Effector CD4-positive, alpha-beta T cell (primary cell): ENCODE results near the gene CALCOCO1.
"Not testable (repeated sequence)": the region's sequence is repeated elsewhere in the genome, so short reads cannot be mapped to it uniquely, and the experiment has no call there.

Source experiments
- DNase-seq: peaks from one replicate; pipeline ENCODE4 v3.0.0-alpha.2; 2020
- total RNA-seq: gene quantifications from one replicate; lab custom pipeline; 2026; lab: John Stamatoyannopoulos, UW

Gene CALCOCO1, protein sequence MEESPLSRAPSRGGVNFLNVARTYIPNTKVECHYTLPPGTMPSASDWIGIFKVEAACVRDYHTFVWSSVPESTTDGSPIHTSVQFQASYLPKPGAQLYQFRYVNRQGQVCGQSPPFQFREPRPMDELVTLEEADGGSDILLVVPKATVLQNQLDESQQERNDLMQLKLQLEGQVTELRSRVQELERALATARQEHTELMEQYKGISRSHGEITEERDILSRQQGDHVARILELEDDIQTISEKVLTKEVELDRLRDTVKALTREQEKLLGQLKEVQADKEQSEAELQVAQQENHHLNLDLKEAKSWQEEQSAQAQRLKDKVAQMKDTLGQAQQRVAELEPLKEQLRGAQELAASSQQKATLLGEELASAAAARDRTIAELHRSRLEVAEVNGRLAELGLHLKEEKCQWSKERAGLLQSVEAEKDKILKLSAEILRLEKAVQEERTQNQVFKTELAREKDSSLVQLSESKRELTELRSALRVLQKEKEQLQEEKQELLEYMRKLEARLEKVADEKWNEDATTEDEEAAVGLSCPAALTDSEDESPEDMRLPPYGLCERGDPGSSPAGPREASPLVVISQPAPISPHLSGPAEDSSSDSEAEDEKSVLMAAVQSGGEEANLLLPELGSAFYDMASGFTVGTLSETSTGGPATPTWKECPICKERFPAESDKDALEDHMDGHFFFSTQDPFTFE
- 77.9 reads per million, percentile 78 among the genes with 10 or more reads in this experiment for total RNA-seq

DNA sequence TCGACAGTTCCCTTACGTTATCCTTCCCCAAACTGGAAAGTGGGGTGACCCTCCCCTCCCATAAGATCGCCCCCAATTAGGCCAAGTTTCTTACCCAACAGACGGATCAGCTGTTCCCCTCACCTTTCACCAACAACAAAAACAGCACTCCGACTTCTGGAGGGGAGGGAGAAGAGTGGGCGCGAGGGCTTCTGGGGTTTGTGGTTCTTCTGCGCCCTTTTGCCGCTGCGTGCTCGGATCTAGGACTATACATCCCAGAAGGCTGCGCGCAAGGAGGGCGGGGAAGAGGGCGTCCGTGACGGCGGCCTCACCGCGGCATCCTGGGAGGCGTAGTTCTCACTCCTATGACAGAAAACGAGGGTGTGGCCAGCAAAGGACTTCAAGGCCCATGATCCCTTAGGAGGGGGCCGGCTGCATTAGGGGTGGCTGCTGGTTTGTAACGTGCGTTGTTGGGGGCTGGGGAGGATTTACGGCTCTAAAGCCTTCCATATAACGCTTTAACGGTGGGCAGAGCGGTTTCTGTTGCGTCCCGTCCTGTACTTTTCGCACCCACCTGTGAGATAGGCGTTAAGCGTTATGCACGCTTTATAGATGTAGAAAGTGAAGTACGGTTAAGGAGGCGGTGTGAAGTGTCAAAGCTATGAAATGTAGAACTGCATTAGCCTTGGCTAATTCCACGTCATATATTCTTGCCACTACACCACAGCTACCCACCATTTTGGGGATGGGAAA lies at the start of gene CALCOCO1:
Gene CALCOCO1 (minus strand): TSS at position 143 of the 732 bp plus-strand sequence. CDS start 2,210 bp downstream, outside the sequence.
- DNase-seq: peak; percentile 96

DNA sequence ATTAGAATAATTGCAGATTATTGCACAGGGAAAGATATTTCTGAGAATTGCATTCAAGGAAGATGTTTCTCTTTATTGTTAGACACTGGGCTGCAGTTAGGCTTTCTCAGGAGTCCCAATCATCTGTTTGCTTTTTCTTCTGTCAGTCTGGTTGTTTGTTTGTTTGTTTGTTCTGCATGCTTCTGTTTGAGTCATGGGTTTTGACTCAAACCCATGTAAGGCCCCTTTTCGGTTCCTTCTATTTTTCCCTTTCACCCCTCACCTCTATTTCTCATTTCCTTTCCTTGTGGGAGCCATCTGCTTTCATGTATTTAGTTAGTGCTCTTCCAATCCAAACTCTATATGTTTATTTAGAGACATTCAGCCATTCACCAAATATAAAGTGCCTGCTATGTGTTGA lies 49.6 kb upstream of the CALCOCO1 start:
- DNase-seq: no peak

GRCh38 chr12:53775478-53776145 lies 48.4 kb upstream of the CALCOCO1 start:
- no peak for DNase-seq

- DNase-seq: no peak
These were observed 43.0 kb upstream of the CALCOCO1 start for GRCh38 chr12:53770281-53770680.

GRCh38 chr12:53768976-53769375 lies 41.7 kb upstream of the CALCOCO1 start:
- no peak for DNase-seq

- DNase-seq: no peak
These were observed 39.6 kb upstream of the CALCOCO1 start for GRCh38 chr12:53766881-53767280.

DNA sequence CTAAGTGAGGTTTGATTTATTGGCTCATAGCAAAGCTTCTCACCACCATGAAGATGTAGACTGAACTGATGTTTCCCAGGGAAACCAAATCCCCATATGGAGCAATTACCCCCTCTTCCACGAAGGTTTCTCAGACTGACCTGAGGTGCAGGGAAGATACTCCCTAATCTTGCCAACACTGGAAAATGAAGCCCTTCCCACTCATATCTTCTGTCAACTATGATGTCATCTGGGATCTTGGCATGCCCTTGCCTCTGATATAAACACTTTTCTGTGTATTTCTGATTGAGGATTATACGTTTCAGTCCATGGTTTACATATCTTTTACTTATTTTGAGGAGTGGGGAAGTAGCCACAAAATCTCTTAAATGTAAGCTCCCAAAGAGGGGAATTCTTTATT lies 38.6 kb upstream of the CALCOCO1 start:
- DNase-seq: no peak

DNA sequence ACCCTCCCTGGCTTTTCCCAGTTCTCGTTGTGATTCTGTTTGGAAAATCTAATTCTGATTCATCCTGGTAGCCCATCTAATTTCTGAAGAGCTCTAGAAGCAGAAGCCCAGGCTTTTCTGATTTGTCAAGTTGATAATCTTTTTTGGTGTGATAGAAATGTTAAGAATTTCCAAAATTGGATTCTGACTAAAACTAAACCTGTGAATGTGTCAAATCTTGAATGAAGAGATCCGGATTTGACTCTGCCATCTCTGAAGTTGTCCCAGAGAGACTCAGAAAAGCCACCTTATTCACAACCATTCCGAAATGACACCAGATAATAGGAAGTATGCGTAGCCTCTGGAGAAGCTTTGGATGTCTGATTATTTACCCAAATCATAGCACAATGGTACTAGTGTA lies 37.4 kb upstream of the CALCOCO1 start:
- no peak for DNase-seq

- not testable (repeated sequence) for DNase-seq
These were observed 35.5 kb upstream of the CALCOCO1 start for GRCh38 chr12:53762793-53763192.

- no peak for DNase-seq
These were observed 34.1 kb upstream of the CALCOCO1 start for GRCh38 chr12:53761306-53761705.

GRCh38 chr12:53759261-53759660 lies 32.0 kb upstream of the CALCOCO1 start:
- no peak for DNase-seq

GRCh38 chr12:53758730-53759103 lies 31.5 kb upstream of the CALCOCO1 start:
- DNase-seq: no peak

- DNase-seq: no peak
These were observed 31.0 kb upstream of the CALCOCO1 start for GRCh38 chr12:53758081-53758729.

- peak; percentile 73 for DNase-seq
These were observed 30.0 kb upstream of the CALCOCO1 start for GRCh38 chr12:53757101-53757770.

GRCh38 chr12:53756300-53757100 lies 29.2 kb upstream of the CALCOCO1 start:
- DNase-seq: no peak

DNA sequence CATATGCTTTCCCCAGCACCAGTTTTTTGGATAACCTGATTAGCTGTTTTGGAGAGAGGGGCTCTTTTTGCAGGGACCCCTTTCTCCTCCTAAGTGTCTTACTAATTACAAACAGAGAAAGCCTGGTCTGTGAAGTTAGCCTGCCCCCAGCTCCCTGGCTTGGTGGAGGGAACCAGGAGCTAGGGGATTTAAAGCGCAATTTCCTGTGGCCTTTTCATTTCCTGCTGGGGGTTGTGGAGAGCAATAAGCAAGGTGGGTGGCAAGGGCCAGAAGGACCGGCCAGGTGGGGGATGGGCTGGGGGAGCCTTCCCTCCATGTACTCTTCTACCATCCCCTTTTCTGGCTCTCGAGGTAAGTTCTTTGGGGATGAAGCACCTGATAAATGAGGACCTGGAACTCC lies 28.6 kb upstream of the CALCOCO1 start:
- no peak for DNase-seq

DNA sequence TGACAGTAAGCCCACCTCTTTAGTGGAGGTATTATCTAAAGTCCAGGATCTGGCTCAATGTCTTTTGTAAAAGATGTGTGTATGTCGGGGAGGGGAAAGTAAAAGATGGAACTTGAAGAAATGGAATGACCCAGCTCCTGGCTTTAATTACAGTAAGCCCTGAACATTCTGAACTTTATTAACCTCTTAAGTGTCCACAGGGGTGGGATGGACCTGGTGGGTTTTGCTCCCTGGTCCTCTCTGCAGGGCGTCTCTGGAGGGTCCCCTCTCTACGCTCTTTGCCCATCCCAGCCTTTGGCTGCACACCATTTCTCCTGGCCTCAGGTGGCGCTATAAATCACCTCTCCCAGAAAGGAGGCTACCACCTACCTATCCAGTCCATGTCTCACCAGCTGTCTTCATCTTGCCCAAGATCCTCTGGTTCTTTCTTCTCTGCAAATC lies 28.2 kb upstream of the CALCOCO1 start:
- DNase-seq: no peak

DNA sequence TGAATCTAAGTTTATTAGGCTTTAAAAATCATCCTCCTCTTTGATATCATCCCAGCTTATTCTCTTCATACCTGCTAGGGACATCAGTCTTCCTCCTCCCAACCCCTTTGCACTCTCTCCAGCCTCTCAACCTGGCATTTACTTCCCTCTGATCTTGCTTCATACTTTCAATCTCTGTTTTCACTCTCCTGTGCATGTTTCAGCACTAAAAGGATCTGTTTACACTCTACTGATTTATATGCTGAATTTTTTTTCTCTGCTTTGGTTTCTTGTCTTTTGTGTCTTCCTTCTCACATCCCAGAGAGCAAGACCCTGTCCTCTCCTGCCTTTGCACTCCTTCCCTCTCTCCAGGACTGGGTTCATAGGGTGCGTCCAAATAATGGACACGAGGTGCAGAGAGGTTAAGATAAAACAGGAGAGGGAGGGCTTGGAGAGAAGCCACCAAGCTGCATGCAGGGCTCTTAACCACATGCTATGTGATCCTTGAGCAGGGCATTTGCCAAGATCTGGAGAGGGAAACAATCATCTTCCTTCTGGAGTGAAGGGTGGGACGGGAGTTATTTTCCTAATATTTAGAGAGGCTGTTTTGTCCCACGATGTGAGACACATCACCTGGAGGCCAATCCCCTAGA lies 27.5 kb upstream of the CALCOCO1 start:
- DNase-seq: no peak

- DNase-seq: no peak
These were observed 26.9 kb upstream of the CALCOCO1 start for GRCh38 chr12:53754188-53754585.

- no peak for DNase-seq
These were observed 25.4 kb upstream of the CALCOCO1 start for GRCh38 chr12:53752621-53753020.
